HG02852 (cell line): ENCODE results near the gene NFKBIB.

Experiments used
- ATAC-seq: cut with Tn5 transposase; IDR thresholded peaks from one replicate; pipeline ENCODE4 v1.9.1; 2021; ENCODE audit warnings: mild to moderate bottlenecking, moderate library complexity; ENCODE audit not compliant: unreplicated experiment

Gene NFKBIB

DNA sequence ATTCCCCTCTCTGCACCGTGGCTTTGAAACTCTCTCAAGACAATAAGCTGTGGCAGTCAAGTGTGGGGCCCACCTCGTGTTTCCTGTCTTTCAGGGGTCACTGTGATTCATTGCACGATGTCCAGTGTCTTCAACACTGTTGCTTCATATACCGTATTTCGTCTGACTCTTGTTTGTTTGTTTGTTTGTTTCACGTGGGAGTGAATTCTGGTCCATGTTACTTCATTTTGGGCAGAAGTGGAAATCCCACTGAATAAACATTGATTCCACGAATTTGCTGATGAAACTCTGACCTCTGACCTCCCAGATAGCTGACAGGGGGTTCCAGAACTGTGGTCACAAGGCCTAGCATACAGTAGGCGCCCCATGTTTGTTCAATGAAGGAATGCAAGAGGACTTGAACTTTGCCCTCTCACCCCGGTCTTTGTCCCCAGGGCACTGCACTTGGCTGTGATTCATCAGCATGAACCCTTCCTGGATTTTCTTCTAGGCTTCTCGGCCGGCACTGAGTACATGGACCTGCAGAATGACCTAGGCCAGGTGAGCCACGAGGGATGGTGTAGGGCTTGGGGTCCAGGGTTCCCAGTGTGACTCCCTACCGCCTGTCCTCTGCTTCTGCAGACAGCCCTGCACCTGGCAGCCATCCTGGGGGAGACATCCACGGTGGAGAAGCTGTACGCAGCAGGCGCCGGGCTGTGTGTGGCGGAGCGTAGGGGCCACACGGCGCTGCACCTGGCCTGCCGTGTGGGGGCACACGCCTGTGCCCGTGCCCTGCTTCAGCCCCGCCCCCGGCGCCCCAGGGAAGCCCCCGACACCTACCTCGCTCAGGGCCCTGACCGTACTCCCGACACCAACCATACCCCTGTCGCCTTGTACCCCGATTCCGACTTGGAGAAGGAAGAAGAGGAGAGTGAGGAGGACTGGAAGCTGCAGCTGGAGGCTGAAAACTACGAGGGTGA, 5.1 kb downstream of the NFKBIB start:
- no peak for ATAC-seq

DNA sequence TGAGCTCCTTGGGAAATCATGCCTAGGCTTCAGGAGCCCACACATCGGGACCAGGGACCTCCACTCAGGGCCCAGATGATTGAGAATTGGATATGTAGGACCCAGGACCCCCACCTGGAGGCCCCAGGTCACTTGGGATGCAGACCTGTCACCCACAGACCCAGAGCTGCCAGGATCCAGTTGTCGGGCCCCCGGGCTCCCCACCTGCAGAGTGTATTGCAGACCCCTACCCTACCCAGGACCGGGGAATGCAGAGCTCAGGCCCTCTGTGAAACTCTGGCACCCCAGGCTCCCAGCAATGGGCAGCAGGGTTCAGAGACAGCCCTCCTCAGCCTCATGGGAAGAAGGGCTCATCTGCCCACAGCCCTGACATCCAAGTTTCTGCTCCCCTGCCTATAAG, 5.9 kb downstream of the NFKBIB start:
- no peak for ATAC-seq

DNA sequence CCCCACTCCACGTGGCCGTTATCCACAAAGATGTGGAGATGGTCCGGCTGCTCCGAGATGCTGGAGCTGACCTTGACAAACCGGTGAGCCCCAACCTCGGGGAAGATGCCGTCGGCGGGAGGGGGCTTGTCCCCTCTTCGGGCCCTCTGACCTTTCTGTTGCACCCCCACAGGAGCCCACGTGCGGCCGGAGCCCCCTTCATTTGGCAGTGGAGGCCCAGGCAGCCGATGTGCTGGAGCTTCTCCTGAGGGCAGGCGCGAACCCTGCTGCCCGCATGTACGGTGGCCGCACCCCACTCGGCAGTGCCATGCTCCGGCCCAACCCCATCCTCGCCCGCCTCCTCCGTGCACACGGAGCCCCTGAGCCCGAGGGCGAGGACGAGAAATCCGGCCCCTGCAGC, 7.5 kb downstream of the NFKBIB start:
- ATAC-seq = no peak

DNA sequence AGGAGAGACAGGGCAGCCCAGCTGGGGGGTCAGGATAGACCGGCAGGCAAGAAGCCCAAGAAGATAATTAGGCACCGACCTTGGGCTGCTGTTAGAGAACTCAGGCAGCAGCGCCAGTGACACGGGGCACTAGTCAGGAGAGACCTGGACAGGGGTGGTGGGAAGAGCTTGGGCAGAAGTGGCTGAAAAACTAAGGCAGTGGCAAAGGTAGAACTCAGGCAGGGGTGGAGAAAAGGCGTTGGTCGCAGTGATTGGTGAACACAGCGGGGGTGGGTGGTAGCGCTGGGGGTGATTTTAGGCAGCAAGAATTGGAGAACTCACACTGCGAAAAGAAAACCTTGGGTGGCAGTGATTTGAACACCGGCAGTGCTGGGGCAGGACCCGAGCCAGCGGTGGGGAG, 7.9 kb downstream of the NFKBIB start:
- no peak for ATAC-seq

DNA sequence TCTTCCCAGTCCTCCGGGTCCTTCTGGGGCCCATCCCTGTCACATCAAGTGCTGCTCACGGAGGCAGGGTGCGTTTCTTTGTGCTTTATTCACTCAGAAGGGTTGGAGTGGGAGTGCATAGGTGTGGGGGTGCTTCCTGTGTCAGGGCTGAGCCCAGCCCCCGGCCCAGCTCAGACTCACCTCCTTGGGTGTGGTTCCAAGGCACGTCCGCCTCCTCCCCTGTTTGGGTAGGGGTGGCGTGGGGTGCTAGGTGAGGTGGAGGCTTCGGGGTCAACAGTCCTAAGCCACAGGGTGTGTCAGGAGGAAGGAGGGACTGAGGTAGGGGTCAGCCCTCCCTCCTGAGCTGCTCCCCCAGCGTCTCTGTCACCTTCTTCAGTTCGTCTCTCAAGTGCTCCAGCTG, 9.1 kb downstream of the NFKBIB start:
- no peak for ATAC-seq

DNA sequence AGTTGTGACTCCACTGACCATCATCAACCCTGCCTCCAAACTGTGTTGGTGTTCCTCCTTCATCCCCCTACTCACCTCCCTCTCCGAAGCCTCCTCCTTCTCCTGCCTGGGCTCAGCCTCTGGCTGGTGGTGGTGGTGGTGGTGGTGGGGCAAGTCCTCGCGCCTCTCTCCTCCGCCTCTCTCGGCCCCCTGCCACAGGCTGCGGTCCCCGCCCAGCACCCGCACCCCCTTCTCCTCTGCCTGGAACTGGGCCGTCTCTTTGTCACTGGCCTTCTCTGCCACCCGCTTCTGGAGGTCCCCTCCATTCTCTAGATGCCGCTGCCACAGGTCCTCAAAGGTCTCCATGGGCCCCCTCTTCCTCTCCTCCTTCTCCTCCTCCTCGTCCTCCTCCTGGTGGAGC, 10.7 kb downstream of the NFKBIB start:
- no peak for ATAC-seq

DNA sequence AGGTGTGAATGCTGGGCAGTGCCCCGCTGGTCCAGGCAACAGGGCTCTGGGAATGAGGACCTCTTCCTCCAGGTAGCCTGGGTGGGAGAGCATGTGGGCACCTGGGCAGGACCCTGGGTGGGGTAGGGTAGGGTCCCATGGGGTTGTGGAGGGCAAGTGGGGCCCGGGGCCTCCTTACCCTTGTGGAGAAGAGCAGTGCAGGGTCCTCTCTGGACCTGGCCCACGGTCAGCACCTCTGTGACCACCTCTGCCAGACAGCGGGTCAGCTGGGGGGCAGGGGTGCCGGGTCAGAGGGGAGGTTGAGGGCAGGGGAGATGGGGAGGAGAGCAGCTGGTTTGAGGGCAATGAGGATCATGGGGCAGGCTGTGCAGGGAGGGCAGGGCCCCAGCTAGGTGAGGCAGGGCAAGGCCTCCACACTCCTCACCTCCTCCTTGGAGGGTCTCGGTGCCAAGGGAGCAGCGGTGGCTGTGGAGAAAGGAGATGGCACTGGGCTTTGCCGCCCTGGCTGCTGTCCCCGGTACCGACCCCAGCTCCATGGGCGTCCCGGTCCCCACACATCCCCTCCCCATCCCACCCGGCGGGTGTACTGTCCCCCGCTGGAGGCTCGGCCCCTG, 11.7 kb downstream of the NFKBIB start:
- no peak for ATAC-seq

DNA sequence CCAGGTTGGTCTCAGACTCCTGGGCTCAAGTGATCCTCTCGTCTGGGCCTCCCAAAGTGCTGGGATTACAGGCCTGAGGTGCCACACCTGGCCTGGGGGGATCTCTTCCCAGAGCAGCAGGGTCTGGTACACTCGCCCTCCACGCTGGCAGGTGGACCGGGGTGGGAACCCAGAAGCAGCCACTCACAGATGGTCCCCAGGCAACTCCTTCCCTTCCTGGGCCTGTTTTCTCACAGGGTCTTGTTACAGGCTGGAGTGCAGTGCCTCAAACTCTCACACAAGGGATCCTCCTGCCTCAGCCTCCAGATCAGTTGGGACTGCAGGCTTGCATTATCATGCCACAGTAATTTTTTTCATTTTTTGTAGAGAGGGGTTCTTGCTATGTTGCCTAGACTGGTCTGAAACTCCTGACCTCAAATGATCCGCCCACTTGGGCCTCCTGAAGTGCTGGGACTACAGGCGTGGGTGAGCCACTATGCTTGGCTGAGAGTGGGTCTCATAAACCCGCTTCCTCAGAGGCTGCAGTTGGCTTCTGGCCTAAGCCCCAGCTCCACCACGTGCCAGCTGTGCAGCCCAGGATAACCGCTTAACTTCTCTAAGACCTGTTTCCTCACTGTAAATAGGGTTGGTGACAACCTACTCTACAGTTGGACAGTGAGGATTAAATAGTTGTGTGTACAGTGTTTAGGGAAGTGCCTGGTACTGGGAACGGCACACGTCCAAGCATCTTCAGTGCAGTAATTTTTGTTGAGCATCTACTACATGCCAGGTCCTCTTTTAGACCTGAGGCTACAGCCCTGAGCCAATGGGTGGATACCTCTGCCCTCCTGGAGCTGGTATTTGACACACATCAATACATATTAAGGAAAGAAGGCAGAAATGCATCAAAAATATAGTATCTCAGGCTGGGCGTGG, 13.1 kb downstream of the NFKBIB start:
- no peak for ATAC-seq

DNA sequence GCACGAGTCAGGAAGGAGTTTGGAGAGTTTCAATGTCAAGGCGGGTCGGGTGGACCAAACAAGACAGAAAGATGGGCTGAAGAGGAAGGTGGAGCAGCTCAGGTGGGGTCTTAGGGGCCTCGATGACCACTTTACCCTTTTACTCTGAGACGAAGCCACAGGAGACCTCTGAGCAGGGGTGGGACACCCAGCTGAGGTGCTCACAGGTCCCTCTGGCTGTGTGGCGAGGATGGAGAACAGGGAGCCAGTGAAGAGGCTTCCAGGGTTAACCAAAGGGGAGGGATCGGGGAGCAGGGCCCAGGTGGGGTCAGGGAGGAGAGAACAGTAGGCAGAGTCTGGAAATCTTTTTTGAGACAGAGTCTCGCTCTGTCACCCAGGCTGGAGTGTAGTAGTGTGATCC, 14.2 kb downstream of the NFKBIB start:
- no peak for ATAC-seq

DNA sequence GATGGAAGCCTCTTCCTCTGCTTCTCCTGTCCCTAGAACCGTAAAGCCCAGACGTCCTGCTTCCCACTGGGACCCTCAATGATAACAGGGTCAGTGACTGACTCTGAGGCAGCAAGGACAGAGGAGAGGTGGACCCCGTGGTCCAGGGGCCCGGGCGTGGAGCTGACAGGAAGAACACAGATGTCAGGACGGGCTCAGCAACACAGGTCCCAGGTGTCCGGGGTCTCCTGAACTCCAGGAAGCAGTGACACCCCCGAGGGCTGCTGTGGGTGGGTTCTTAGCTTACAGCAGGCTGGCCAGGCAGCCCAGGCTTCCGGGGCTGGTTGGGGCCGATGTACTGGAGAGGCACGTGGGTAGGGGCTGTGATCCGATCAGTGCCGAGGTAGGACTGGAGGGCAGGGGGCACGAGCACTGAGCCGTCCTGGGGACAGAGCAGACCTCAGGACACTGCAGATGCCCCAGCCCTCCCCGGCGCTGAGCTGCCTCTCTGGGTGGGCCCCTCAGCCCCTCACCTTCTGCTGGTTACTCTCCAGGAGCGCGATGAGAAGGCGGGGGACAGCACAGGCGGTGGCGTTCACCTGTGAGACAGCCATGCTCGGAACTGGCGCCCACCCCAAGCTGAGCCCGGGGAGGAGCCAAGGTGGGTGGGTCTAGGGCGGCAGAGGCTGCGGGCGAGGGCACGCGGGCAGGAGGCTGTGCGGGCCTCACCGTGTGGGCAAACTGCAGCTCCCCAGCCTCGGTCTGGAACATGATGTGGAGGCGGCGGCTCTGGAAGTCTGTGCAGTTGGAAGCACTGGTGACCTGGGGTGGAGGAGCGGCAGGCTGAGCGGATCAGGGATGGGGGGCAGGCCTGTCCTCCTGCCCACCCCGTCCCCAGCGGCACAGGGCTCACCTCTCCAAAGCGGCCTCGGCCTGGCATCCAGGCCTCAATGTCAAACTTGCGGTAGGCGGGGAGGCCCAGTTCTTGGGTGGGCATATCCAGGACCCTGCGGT, 15.9 kb downstream of the NFKBIB start:
- no peak for ATAC-seq

DNA sequence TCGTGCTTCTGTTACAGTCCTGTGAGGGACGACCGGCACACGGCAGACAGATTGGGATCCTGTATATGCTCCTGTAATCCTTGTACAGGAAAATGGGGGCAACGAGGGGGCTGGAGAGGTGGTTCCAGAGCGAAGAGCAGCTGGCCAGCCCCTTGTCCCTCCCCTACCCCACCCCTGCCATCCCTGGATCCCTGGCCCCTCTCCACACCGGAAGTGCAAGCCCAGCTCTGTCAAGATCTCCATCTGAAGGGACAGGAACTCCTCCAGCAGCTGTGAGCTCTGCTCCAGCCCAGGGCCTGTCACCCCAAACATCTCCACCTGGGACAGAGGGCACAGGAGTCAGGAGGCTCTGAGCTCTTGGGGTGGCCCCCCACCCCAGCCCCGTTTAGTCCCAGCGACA, 17.7 kb downstream of the NFKBIB start:
- ATAC-seq = no peak

DNA sequence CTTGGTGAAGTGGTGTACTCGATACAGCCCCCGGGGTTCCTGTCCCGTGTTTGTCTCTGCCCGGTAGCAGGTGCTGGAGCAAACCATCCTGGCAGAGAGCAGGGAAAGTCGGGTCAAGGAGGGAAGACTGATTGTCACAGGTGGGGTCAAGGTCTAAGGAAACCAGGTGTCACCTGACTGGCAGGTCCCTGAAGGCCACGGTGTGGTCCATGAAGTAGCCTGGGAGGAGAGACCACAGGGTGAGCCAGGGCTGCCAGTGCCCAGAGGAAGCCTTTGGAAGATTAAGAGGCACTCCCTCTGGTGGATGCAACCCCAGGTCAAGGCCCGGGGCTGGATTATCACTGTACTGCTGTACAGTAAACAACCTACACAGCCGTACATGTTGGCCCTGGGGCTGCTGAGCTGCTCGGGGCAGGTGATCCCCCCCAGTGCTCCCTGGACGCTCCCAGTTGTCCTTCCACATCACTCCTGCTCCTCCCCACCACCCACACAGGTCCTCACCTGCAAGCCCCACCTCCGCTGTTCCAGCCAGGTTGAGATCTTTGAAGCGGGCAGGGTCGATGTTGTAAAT, 18.2 kb downstream of the NFKBIB start:
- ATAC-seq = no peak

DNA sequence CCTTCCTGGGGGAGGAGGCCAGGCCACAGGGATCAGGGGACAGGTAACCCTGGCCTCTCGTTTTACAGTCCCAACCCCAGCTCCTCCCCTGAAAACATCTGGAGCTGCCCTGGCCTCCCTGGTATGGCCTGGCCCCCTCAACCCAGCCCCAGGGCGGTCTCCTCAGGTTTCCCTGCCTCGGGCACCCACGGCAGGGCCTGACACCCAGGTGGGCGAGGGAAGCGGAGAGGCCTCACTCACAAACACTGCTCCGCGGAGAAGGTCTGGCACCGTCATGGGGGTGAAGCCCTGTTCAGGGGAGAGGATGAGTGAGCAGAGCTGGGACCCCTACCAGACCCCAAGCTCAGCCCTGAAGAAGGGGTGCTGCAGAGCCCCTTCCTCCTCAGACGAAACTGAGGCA, 18.8 kb downstream of the NFKBIB start:
- no peak for ATAC-seq

DNA sequence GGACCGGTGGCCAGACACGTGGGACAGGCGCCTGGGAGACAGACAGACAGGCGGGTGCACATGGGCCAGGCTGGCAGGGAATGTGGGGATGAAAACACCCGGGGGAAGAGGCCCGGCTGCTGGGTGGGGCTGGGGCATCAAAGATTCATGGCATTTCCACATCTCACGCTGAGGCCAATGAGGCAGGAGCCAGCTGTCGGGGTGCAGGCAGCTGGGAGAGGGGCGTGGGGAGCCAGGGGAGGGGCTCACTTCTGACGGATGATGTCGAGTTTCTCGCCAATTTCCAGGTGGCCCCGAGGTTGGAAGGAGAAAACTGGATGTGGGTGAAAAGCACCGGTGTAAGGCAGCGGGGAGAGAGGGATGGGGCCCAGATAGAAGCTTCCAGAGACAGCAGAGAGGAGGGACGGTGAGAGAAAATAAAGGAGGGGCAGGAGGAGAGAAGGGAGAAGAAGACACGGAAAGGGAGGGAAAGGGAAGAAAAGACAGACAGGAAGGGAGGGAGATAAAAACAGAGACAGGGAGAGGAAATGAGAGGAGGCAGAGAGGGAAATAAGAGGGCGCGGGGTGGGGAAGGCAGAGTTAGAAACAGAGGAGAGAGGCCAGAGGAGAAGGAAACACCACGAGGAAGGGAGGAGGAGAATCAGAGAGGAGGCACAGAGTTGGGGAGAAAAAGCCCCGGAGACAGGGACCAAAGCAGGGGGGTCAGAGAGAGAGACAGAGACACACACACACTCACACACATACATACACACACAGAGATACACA, 20.2 kb downstream of the NFKBIB start:
- no peak for ATAC-seq

DNA sequence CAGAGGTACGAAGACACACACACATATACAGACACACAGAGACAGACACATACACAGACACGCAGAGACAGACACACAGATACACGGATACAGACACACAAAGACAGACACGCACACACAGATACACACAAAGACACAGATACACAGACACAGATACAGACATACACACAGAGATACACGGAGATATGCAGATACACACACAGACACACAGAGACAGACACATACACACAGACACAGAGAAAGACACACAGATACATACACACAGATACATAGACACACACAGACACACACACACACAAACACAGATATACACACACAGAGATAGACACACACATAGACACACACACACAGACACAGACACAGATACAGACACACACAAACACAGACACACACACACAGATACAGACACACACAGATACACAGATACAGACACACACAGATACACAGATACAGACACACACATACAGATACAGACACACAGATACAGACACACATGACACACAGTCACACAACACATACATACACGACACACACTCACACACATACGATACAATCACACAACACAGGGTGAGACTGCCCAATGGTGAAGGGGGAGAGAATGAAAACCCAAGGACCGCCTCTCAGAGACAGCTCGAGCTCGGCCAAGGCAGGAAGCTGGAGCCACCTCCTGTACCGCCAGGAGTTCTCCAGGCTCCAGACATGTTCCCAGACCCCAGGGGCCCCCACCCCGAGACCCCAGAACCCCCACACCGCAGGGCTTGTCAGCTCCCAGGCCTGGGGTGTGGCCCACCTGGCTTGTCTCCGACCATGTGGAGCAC, 21.0 kb downstream of the NFKBIB start:
- no peak for ATAC-seq

DNA sequence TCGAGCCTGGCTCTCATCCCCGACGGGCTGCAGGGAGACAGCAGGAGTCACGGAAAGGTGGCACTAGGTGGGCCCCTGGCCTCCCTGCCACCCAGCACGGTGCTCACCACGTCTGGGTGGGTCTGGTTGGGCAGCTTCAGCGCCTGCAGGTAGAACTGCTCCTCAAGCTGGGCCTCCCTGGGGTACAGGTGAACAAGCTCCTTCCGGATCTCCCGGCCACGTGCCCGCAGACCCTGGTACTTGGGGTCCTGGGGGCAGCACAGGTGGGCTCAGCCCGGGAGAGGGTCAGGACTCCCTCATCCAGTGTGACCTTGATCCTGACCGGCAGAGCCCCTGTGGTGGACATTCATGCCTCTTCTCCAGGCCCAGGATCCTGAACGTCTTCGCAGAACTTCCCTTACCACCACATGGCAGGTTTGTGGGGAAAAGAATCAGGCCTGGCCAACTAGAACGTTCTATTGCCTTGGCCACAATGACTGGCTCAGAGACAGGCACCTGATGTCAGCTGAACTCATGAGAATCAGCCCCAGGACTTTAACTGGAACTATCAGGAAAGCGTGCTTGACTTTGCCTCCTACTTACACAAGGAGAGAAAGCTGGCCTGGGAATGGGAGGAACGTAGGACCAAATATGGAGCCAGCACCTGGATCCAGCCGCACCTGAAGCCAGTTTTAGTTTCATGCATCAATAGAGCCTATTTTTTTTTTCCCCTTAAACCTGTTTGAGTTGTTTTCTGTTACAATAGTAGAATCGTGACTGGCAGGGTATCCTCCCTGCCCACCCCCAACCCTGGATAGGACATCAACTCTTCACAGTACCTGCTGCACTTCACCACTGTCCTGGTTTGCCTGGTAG, 21.9 kb downstream of the NFKBIB start:
- ATAC-seq = no peak

DNA sequence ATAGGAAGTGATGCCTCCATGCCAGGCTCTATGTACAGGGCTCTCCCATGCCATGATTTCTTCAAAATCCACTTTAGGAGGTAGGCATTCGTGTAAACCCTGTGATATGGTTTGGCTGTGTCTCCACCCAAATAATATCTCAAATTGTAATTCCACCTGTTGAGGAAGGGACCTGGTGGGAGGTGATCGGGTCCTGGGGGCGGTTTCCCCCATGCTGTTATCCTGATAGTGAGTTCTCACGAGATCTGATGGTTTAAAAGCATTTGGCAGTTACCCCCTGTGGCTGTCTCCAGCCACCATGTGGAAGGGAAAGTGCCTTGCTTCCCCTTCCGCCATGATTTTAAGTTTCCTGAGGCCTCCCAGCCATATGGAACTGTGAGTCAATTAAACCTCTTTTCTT, 22.7 kb downstream of the NFKBIB start:
- ATAC-seq = no peak
